HG03175 (cell line): ENCODE measurements around the gene PRDM16.

Experiments used
- ATAC-seq: cut with Tn5 transposase; IDR thresholded peaks from one replicate; pipeline ENCODE4 v1.9.1; 2021; ENCODE audit warnings: mild to moderate bottlenecking, moderate library complexity; ENCODE audit not compliant: unreplicated experiment

The PRDM16 gene

DNA sequence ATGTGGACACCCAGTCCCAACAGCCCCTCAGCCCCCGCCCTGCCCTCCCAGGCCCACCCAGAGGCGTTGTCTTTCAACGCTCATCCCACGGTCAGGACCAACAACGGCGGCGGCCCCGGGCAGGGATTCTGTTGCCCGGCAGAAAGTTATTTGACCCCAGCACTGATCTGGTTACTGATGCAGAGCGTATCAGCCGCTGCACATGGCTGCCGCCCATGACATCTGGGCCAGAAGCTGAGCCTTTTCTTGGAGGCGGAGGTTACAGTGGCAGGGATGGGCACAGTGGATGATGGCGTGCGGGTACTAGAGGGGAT lies 258.3 kb downstream of the PRDM16 start:
- no peak for ATAC-seq

DNA sequence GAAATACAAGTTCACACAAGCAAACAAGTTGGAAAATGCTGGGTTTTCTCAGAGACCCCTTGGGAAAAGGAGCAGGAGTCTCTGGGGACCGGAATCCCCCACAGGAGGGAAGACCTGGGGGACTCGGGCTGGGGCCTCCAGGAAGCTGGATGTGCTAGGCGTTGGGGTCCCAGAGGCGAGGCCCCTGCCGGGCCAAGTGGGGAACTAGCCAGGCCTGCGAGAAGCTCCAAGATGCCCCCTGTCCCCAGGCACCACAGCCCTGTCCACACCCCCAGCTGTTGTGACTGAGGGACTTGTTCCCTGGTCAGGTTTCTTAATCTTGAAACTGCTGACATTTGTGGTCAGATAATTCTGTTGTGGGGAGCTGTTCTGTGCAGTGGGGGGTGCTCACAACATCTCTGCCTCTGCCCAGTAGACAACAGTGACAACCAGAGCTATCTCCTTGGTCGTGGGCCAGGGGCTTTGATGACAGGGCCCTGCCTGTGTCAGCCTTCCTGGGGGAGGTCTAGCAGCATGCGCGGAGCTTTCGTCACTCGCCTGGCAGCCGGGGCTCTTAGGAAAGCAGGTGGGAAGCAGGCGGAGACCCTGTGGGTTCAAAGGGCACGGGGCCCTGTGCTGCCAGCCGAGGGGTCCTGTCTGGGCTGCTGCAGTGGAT lies 259.1 kb downstream of the PRDM16 start:
- ATAC-seq = no peak

DNA sequence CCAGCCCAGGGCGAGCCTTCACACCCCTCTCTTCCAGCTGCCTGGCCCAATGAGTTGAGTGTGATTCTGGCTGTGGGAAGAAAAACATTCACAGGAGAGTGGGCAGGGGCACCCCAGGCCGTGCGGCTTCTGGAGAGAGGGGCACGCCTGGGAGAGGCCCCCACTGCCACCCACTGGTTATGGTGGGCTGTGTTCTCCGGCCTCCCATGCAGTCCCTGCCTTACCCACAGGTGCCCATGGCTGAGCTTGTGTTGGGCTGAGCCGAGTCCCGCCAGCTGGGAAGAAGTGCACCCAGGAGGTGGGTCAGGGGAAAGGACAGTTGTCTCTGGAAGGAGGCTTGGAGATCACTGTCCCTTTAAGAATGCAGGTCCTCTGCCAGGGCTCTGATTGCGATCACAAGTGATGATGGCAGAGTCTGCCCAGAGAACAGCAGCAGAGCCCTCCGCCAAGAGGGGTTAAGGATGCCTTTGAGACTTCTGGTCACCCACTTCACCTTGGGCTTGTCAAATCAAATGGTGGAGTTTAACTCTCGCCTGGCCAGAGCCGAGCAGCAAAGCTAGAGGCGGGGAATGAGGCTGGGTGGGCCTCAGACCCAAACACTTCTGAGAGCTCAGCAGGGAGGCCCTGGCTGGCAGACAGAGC lies 260.8 kb downstream of the PRDM16 start:
- ATAC-seq = no peak

DNA sequence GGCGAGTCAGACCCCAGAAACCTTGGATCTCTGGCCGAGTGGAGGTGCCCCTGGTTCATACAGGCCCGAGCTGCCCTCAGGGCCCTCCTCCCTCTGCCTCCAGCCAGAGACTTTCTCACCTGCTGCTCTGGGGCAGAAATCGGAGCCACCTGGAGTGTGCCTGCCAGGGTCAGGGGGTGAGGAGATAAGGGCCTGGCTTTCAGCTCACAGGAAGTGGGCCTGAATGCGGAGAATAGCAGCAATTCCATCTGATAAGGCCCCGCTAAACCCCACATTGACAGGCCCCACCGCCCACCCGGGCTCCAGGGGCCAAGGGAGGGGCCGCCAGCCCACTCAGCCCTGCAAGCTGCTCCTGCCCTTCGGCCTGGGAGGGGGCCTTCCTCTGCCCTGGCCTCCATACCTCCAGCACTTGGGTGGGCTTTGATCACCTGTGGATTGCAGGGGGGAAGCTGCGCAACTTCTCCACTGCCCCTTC lies 261.8 kb downstream of the PRDM16 start:
- no peak for ATAC-seq

DNA sequence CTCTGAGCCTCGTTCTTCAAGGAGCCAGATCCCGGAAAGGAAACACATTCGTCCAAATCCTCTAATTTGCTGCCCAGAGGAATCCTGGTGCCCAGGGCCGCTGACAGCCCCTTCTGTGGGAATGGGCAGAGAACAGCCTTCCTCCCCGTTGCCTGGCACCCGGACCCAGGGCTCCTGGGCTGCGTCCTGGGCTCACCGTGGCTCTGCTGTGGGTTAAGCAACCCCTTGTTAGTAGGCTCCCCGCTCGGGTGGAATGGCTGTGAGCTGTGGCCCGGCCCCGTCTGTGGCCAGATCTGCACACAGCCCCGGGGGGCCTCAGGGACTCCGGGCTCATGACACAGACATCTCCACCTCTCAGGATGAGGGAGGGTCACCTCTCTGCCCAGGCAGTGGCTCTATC lies 262.6 kb downstream of the PRDM16 start:
- ATAC-seq = no peak

DNA sequence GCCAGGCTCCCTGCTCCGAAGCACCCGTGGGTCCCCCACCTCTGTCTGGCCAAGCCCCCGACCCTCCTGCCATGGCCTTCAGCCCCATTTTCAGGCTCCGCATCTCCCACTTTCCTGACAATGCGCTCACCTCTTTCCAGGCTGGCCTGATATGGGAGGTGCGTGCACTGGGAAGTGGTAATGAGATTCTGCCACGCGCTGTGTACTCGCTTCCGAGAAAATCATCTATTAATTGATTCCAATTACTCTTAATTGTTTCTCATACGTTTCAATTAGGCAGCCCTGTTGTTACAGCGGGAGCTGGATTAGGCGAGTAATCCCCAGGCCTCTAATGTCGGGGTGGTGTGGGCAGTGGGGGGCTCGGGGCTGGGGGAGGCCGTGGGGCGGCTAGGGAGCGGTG lies 263.0 kb downstream of the PRDM16 start:
- no peak for ATAC-seq

DNA sequence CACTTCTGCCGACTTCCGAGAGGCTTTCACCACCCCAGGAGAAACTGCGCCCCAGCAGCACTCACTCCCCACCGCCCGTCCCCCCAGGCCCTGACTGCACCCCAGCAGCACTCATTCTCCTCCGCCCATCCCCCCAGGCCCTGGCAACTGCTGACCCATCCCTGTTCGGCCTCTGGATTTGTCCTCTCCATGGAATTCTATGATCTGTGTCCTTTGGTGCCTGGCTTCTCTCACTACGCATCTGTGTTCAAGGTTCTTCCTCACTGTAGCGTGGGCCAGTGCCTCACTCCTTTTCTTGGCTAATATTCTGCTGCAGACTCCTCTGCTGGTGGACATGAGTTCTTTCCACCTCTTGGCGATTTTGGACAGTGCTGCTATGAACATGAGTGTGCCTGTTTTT lies 263.7 kb downstream of the PRDM16 start:
- no peak for ATAC-seq

DNA sequence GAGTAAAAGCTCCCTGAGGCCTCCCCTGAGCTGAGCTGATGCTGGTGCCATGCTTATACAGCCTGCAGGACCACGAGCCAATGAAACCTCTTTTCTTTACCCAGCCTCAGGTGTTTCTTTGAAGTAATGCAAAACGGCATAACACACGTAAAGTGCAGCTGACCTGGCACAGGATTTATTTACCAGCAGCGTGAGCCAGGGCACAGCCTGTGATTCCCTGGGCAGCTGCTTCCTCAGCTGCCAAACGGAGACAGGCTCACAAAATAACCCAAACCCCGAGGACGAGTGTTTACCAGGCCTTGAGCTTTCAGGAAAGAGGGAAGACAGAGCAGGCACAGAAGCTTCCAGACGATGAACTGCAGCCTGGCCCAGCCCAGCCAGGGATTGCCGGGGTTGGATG lies 264.9 kb downstream of the PRDM16 start:
- ATAC-seq = no peak

DNA sequence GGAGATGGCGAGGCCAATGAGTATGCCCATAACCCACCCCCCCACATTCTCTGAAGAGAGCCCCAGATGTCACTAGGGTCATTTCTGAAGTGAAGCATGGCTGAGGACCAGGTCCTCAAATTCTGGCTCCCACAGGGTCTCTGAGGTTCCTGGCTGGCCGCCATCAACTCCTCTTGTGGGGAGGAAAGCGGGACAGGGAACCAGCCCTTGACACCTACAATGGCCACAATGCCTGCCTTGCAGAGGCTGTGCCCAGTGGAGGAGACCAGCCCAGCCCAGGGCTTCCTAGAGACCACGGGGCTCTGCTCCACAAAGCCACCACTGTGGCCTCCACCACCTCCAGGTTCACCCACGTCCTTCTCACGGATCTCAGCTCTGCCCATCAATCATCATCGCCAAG lies 265.4 kb downstream of the PRDM16 start:
- no peak for ATAC-seq

DNA sequence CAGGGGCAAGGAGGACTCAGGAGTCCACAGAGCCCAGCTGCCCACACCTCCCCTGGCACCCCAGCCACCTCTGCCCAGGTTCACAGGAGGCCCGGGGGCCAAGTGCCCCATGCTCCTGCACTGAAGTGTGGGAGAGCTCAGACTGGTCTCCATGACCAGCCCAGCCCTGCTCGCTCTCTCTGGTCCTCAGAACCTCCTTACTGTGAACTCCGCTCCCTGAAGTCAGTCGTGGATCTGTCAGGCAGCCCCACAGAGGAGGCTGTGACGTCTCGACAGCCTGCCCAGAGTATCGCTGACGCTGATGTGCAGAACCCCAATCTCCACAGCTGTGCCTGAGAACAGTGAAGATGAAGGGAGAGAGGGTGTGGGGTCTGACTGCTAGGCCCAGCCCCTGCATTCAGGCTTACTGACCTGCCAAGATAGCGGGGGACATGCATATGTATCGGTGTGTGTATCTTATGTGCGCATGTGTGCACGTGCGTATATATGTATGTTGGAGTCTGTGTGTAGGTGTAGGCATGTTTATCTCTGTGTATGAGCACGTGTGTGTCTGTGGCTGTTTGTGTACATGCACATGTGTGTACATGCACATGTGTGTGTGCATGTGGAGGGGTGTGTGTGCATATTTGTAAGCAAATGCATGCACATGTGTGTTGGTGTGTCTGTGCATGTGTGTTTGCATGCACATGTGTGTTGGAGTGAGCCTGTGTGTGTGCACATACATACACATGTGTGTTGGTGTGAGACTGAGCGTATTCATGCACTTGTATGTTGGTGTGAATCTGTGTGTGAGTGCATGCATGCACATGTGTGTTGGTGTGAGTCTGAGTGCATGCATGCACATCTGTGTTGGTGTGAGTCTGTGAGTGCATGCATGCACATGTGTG lies 267.0 kb downstream of the PRDM16 start:
- no peak for ATAC-seq

DNA sequence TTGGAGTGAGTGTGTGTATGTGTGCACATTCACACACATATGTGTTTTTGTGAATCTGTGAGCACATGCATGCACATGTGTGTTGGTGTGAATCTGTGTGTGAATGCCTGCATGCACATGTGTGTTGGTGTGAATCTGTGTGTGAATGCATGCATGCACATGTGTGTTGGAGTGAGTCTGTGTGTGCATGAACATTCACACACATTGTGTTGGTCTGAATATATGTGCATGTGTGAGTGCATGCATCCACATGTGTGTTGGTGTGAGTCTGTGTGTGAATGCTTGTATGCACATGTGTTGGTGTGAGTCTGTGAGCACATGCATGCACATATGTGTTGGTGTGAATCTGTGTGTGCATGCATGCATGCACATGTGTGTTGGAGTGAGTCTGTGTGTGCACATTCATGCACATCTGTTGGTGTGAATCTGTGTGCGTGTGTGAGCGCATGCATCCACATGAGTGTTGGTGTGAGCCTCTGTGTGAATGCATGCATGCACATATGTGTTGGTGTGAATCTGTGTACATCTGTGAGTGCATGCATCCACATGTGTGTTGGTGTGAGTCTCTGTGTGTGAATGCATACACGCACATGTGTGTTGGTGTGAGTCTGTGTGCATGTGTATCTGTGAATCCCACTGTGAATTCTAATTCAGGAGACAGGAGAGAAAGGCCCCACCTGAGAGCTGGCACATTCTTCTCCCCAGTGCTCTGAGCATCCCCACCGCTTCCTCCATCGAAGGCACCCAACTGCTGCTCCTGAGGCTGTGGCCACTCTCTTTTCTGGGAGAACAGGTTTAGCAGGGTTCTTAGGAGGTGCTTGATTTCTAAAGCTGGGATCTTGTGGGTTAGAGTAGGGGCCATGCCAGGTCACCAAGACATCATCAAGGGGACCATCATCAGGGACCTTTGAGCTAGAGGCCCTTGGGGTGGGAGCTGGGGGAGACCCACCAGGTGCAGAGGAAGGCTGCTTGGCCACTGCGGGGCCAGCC lies 267.9 kb downstream of the PRDM16 start:
- ATAC-seq = no peak

DNA sequence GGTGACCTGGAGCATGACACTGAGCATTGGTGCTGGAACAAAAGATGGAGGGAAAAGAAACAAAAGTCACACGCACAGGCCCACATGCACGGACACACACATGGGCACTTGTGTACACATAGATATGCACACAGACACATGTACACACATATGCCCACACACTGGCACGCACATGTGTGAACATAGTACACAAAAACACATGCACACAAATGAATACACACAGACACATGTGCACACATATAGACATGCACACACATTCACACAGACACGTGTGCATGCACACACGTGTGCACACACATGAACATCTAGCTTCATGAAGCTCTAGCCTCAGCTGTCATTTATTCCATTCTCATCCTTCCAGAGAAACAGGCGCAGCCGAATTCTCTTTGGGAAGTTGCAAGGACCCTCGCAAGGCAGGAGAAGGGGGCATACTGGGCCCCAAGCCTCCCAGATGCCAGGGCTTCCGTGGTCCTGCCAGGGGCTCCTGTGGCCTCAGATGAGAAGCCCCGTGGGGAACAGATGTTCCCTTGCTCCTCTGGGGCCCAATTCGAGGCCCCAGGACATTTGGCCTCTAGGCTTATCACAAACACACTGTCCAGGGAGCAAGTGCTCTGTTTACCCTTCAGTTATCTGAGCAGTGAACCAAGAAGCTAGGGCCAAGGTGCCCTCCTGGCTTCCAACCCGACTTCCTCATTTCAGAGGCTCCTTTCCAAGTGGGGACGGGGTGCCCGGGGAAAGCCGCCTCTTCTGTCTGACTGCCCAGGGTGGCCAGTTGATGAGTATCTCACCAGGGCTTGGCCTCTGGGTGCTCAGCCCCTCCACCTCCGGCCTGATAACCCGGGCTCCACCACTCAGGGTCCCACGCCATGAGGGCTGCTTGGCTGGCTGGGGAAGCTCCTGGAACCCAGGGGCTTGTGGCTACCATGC lies 269.1 kb downstream of the PRDM16 start:
- ATAC-seq = no peak

DNA sequence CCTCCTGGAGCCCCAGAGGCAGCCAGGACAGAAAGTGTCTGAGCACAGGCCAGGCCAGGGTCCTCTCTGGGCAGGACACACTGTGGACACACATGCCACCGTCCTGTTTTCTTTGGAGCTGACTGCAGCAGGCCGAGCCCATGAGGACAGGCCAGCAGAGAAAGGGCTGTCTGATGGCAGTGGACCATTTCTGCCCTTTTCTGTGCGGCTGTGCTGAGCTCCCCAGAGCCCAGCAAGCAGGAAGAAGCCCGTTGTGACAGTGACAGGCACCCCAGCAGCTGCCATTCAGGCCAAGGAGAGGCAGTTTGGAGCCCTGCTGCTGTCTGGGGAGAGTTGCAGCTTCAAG lies 269.7 kb downstream of the PRDM16 start:
- ATAC-seq = no peak

DNA sequence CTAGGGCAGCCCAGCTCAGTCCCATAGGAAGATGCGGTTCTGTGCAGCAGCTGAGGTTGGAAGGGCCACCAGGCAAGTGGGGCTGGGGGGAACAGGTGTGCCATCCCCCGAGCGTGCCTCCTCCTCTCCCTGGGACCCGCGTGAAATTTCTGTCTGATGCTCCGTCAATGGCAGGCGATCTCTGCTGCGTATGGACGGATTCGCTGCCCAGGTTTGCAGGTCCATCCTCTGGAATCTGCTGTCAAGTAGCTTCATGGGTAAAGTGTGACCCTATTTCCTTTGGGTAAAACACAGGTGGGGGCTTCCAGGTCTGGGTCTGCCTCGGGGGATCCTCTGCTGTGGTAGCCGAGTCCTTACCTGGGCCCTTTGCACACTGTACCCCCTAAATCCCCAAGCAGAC lies 270.9 kb downstream of the PRDM16 start:
- ATAC-seq = no peak

DNA sequence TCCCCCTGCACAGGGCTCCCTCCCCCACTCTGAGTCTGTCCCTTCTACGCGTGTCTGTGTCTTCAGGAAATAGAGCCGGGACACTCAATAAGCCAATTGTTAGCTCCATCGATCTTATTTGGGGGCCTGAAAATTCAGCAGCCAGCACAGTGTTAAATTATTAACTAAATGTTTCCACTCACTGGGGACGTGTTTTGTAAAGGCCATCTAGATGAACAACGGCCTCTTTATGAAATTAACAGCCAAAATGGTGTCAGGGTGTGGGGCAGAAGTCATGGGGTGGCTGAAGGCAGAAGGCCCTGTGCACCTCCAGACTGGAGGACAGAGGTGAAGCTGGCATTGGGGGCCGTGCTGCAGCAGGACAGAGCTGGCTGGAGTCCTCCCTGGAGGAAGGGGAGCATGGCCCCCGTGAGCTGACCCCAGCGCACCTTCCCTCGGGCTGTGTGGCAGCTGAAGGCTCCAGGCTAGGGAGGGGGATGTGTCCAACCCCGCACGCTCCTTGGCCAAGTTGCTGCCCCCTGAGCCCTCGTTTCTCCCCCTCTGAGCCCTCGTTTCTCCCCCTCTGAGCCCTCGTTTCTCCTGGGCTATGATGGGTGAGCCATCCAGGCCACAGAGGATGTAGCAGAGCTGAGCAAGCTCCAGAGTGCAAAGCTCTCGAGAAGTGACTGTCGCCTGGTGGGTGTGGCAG lies 271.7 kb downstream of the PRDM16 start:
- no peak for ATAC-seq

DNA sequence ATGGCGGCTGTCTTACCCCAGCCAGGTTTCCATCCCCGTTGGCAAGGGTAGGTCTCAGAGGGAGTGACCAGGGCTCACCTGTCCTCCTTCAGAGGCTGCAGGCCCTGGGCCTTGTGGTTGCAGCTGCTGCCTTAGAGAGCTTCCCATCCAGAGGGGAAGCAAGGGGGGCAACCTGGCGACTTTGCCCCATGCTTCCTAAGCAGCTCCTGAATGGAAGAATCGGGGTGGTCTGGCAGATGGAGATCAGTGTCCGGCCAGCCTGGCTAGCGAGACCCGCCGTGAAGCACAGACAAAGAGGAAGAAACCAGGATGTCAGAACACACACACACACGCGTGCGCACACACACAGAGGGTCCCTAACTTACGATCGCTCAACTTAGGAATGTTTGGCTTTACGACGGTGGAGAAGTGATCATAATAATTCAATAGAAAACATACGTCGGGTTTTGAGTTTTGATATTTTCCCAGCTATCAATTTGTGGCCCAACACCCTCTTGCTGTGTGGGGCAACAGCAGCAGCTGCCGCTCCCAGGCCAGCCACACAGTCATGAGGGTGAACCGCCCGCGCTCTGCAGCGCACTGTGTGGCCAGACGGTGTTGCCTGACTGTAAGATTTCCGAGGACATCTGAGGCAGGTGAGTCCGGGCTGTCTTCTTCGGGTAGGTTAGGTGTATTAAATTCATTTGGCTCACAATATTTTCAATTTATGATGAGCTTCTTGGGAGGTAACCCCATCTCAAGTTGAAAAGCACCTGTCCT lies 272.4 kb downstream of the PRDM16 start:
- ATAC-seq = no peak

DNA sequence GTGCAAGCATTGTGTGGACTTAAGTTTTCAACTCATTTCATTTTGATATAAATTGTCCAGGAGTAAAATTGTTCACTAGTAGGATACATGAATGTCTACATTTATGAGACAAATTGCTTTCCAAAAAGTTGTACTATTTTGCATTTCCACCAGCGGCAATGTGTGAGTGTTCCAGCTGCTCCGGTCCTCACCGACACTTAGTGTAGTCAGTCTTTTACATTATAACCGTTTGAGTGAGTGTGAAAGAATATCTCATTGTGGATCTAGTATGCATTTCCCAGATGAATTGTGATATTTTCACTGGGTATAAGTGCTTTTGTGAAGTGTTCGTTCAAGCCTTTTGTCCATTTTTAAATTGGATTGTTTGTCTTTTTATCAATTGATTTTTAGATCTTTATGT lies 274.0 kb downstream of the PRDM16 start:
- no peak for ATAC-seq

DNA sequence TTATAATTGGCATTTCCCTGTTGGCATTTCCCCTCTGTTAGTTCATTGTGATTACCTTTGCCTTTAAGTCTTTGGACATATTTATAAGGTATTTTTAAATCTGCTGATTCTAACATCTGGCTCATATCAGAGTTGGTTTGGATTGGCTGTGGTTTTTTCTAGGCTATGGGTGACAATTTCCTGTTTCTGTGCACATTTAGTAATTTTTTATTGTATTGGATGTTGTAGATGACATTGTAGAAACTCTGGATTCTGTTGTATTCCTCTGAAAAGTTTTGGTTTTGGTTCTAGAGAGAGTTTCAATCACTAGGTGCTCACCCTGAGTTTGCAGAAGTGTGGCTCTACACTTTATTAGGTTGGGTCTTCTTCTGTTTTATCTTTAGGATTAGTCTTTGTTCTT lies 275.4 kb downstream of the PRDM16 start:
- no peak for ATAC-seq

DNA sequence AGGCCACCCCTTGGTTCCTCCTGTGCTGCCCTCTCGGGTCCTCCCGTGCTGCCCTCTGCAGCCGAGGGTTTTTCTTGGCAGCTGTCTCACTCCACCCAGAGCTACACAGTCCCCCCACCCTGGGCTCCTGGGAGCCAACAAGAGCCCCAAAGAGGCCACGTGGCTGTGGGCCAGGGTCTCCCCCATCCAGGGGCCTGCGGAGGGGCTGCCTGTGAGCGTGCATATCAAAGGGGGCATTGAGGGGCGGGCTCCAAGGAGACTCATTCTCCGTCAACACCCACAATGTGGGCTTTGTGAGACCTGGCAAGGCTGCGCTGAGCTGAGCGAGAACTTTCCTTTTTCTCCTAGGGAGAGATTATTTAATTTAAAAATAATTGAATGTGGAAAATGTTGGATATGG lies 276.8 kb downstream of the PRDM16 start:
- ATAC-seq = no peak
